Dermis microvascular lymphatic vessel endothelial cell (primary cell): ENCODE data around the gene B3GALNT2. TPM values are rescaled to one million over a fixed set of nuclear protein-coding genes. Genes with fewer than 3 reads are reported as not detected.

Source experiments
- DNase-seq, 2 donors: peaks; one replicate each; pipeline versions ENCODE4 v3.0.0 to v3.0.0-alpha.2; 2010; ENCODE audit warnings: low read depth in 2 of 2
- total RNA-seq: library from RNA; depleted of rRNA; stranded (reverse); fragments of >200 nt; gene quantifications from 2 replicates; pipeline ENCODE4 v1.2.1, GENCODE V29; 2014

B3GALNT2 gene
- total RNA-seq, 1 donor from 2014 or later, result 43.9 TPM

DNA sequence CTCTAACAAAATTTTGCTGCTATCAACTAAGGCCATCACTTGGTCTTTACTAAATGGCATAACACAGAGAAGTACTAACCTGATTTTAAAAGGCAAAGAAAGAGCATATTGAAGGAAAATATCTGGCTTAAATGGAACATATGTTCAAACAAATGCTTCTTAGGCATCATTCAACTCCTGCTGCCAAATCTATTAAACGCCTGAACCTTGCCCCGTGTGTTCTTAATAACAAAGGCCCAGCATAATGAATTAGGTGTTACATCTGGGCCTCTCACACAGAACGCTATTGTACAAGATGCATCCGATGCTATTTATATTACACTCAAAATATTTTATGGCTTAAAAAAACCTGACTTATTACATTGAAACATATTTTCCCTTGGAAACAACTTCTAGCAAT lies 48.4 kb downstream of the B3GALNT2 start:
- no peak for DNase-seq

DNA sequence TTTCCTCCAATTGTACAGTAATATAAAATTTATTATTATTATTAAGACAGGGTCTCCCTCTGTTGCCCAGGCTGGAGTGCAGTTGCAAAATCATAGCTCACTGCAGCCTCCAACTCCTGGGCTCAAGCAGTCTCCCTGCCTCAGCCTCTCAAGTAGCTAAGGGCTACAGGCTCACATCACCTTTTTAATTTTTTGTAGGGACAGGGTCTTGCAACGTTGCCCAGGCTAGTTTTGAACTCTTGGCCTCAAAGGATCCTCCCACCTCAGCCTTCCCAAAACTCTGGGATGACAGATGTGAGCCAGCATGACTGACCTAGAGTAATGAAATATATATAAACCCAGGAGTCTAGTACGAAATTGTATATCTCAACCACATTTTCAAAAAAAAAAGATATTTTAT lies 49.2 kb downstream of the B3GALNT2 start:
- DNase-seq, result no peak

DNA sequence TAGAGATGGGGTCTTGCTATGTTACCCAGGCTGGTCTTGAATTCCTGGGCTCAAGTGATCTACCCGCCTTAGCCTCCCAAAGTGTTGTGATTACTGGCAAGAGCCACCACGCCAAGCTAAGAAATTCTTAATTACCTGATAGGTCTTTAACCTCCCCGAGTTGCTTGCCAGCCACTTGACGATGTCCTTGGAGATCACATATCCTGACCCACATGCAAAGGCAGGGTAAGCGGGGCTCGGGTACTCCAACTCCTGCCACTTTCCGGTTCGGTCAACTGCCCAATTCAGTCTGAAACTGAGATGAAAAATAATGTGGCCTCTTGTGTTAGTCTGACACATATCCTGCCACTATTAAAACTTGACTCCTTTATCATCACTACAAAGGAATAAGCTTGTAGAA lies 50.2 kb downstream of the B3GALNT2 start:
- DNase-seq, result no peak

DNA sequence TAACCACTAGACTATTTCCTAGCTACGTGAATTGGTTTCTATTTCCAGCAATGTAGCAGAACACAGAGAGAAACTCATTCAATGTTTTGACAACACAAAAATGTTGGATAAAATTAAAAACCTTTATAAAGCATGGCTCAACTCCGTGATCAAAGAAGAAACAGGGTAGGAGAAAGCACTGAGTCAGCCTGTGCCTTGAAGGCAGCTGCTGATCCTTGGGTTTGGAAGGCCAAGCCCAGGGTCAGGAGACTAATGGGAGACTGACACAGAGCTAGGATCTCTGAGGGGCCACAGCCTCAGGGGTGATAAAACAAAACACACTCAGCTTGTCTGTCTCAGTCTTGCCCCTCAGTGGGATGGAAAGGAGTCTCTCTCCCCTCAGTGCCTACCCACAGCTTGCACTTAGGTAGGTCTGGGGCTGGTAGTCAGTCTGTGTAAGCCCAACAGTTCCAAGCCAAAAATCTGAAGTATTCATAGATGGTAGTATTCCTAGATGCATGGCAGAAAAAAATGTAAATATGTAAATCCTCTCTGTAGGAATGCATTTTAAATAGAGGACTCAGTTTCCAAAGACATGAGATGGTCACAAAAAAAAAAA lies 53.3 kb downstream of the B3GALNT2 start:
- no peak for DNase-seq

DNA sequence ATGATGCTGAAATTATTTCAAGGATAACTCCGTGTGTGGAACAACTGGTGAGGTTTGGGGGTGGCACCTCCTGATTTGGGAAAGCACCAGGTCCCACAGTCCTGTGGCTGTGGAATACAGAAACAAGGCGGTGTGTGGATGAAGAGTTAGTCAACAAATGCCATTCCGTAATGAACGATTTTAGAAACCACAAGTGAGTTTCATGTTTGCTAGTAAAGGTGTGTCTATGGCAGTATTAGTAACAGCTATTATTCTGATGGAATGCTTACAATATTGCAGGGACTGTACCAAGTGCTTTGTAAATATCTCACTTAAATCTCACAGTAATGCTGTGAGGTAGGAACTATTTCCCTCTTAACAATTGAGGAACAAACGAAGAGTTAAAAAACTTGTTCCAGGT lies 53.8 kb downstream of the B3GALNT2 start:
- no peak for DNase-seq

DNA sequence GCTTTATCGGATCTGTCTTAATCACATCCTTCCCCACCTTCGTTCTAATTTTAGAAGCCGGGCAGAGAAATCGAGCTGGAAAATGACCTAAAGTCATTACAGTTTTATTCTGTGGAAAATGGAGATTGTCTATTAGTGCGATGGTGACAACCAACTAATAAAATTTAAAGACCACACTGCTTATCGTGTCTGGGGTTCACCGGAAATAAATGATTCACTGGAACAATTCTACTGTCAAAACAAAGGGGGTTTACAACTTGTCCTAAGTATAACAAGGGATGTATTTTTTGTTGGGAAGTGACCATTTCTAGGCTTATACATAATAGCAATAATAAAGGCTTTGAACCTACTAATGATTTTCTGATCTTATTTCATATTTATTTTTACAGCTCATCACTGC lies 55.6 kb downstream of the B3GALNT2 start:
- peak; percentile 59 to 60 for DNase-seq

DNA sequence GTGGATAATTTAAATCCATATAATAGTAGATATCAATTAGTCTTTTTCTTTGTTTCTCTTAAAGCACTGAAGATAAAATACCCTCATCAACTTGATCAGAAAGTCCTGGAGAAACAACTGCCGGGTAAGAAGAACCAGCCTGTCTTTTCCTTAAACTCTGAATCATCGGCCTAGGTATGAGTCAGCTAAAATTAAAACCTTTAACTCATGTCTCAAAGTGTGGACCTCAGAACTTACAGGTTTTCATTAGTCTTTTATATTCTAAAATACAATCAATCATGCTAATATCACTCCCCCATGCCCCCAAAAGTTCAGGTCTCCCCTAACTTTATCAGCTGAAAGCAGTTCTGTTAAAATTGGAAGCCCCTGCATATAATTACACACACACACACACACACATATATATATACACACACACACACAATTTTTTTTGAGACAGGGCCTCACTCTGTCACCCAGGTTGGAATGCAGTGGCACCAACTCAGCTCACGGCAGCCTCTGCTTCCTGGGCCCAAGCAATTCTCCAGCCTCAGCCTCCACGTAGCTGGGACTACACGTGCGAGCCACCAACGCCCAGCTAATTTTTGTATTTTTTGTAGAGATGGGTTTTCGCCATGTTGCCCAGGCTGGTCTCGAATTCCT lies 61.3 kb downstream of the B3GALNT2 start:
- peak in 1 of 2 donors; percentile 54 for DNase-seq

DNA sequence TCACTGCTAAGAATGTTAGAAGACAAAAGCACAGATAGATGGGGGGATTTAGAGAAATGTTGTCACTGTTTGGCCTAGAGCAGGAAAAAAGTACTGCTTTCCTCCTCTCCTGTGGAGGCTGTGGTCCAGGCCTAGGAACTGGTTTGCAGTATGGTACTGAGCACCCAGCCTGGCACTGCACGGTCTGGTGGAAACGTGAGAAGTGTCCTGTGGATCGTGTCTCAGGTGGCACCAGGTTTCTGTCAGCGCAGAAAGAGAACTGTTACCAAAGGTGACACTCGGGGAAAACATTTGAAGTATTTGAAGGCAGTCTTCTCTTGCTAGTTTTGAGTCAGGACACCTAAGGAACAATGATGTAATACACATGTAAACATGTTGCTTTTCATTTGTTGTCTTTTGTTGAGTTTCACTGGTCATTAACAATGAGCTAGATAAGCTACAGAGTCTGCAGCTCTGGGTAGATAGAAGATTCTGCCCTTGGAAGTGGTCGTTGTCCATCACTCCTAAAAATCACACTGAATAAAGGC lies 63.0 kb downstream of the B3GALNT2 start:
- DNase-seq, result no peak

DNA sequence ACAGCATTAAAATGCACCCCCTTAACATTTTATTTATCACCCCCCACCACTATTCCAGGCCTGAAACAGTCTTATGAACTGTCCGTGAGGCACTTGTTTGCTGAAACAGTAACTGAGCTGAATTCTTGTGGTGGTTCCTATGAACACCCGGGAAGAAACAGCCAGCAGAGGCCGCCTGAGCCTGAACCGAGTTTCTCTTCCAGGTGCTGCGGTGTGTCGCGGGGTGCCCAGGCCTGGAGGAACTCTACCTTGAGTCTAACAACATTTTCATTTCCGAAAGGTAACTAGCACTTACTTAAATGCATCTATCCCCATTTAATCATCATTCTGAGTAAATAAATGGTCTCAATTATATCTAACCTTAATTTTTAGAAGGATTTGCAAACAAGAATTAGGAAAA lies 70.3 kb downstream of the B3GALNT2 start:
- DNase-seq, result no peak

DNA sequence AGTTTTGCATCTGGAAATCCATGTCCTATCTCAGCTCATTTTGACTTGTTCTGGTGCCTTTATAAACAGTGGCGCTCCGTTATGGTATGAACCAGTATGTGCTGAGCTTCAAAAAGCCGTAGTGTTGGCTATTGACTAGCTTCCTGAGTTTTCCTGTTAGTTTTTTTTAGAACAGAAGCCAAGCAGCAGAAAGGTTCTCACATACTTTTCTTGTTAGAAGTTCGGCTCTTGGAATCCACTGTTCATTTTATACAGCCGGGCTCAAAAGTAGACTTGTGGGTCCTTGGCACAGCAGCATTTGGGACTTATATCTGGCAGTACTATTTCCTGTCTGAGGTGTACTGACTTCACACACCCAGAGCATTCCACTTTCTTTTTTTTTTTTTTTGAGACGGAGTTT lies 73.3 kb downstream of the B3GALNT2 start:
- DNase-seq, result peak in 1 of 2 donors; percentile 30

DNA sequence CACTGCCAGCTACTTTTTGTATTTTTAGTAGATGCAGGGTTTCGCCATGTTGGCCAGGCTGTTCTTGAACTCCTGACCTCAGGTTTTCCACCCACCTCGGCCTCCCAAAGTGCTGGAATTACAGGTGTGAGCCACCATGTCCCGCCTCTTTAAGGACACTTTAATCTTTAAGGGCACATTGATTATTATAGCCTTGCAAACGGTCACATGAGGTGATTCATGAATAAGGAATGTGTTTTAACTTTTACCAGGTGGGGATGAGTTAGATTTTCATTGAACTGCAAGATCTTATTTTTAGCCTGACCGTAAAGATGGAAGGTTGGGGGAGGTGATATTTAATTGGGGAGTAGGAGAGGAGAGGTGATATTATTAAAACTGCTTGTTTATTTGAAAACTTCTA lies 75.1 kb downstream of the B3GALNT2 start:
- DNase-seq, result no peak

DNA sequence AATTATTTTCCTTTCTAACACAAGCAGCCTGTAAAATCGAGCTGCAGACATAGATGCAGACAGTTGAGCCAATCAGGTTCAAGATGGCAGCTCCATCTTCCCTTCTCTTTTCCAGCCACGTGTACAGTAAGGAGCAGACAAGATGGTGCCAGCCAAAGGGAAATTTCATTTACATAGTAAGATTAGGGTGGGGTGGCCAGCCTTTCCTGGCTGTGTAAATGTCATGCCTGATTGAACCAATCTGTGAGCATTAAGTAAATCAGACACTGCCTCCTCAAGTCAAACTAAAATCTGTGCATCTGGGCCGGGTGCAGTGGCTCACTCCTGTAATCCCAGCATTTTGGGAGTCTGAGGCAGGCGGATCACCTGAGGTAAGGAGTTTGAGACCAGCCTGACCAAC lies 76.8 kb downstream of the B3GALNT2 start:
- no peak for DNase-seq

DNA sequence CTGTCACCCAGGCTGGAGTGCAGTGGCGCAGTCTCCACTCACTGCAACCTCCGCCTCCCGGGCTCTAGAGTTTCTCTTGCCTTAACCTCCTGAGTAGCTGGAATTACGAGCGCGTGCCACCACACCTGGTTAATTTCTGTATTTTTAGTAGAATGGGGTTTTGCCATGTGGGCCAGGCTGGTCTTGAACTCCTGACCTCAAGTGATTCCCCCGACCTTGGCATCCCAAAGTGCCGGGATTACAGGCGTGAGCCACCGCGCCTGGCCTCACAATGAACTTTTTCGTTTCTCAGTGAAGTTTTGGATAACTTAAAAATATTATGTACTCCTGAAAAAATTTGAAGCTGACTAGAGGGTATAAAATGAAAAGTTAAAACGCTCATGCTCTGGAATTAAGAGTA lies 77.6 kb downstream of the B3GALNT2 start:
- DNase-seq, result no peak

DNA sequence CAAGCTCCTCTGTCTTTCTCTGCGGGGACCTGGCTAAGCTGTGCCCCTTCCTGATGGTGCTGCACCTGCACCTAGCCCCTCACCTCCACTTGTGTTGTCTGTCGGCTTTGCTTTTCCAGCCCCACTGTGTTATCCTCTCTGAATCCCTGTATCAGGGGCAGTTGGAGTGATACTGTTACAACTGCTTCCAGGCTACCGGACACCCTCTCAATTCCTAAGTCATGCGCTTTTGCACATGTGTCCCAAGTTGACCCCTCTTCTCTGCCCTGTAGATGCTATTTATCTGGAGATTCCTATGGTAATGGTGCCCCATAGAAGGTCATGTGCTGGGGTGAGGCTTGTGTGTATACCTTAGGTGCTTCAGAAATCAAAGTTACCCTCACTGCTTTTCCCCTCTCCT lies 78.1 kb downstream of the B3GALNT2 start:
- DNase-seq, result no peak

DNA sequence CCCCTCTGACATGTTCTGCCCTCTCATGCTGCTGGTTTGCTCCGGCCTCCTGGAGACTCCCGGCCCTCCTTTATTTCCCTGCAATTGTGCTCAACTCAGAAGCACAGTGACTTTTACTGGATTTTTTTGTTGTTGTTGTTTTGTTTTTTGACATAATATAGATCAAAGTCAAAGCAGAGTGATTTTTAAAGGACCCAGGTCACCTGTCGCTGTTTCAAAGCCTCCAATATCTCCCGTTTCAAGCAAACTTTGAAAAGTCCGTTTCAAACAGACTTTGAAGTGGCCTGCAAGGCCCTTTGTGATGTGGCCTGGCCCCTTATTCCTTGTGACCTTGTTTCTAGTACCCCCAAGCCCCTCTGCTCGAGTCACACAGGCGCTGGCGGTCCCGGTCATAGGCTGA lies 78.9 kb downstream of the B3GALNT2 start:
- DNase-seq, result no peak

DNA sequence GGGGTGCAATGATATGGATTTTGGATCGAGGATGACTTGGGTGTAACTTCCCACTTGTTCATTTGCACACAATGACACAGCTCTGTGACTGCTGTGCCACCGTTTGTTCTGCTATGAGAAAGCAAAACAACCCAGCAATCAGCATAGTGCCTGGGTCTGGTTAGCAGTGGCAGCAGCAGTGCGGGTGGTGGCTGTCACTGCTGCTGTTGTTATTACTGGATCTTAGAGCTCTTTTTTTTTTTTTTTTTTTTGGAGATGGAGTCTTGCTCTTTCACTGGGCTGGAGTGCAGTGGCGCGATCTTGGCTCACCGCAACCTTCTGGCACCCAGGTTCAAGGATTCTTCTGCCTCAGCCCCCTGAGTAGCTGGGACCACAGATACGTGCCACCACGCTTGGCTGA lies 80.2 kb downstream of the B3GALNT2 start:
- DNase-seq, result no peak

DNA sequence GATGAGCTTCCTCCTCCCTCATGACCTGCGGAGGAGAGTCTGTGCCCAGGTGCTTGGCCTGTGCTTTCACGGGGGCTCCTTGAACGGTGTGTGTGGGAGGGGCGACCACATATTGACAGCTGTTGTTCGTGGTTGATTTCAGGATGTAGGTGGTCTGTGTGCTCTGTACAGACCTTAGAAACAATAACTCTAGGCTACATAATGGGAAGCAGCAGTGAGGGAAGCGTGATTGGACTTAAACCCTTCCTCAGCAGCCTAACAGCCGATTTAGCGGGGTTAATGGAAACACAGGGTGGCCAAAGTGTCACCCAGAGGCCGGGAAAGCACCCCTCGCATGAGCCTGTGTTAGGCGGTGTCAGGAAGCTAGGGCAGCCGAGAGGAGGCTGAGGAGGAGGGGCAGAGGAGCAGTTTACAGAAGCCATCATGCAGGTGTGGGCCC lies 81.0 kb downstream of the B3GALNT2 start:
- DNase-seq, result no peak

DNA sequence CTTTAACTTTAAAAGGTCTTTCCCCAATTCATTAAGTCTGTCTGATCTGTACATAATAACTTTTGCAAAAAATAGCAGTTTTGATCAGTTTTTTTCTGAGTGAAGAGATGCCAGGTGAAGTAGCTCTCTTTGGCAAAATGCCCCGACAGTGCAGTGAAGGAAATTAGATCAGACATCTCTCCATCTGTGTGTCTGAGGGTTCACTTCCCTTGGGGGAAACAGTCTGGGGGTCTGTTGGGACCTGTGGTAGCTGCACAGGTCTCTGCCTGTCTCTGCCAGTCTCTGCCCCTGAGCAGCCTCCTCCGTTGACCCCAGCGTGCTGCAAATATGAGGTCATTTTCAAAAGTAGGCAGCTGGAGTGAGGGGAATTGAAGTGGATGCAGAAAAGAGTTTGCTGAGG lies 82.5 kb downstream of the B3GALNT2 start:
- peak in 1 of 2 donors; percentile 25 for DNase-seq

DNA sequence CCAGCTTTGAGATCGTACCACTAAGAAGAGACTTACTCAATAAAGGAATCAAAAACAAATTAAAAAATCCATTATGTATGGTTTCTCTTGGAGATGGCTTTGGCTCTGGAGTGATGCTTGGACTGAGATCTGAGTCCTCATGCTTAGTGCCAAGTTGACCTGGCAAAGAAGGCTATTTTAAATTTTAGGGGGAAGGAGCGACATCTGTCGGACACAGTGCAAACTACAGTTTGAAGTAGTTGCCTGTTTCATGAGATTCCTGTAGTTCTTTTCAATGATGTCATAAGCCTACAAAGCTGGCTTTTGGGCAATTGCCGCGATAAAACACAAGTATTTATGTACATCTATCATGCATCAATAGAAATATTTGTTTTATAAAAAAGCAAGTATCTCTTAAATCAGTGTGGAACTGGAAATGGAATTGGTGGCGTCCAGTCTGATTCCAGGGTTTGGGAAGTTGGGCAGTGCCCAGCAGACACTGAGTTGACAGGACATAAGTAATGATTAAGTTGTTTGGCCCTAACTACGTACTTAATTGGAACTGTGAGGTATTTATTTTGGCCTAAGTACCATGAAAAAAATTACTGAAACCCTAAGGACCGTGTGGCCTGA lies 87.1 kb downstream of the B3GALNT2 start:
- DNase-seq, result peak; percentile 61 to 69

DNA sequence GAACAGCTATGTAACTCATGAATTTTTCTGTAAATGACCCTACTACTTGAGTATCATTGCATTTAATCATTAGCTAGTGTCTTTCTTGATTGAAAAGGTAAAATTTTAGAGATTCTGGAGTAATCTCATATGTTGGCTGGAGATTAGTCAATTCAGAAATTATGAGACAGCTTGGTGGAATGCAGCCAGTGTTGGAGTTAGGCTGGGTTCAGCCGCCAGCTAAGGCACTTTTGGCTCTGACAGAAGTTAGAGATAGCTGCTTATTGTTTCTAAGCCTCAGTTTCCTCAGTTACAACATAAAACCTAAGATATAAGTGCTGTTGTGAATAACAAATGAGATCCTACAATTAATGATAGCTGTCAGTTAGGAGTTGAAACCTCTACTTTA lies 87.6 kb downstream of the B3GALNT2 start:
- no peak for DNase-seq

DNA sequence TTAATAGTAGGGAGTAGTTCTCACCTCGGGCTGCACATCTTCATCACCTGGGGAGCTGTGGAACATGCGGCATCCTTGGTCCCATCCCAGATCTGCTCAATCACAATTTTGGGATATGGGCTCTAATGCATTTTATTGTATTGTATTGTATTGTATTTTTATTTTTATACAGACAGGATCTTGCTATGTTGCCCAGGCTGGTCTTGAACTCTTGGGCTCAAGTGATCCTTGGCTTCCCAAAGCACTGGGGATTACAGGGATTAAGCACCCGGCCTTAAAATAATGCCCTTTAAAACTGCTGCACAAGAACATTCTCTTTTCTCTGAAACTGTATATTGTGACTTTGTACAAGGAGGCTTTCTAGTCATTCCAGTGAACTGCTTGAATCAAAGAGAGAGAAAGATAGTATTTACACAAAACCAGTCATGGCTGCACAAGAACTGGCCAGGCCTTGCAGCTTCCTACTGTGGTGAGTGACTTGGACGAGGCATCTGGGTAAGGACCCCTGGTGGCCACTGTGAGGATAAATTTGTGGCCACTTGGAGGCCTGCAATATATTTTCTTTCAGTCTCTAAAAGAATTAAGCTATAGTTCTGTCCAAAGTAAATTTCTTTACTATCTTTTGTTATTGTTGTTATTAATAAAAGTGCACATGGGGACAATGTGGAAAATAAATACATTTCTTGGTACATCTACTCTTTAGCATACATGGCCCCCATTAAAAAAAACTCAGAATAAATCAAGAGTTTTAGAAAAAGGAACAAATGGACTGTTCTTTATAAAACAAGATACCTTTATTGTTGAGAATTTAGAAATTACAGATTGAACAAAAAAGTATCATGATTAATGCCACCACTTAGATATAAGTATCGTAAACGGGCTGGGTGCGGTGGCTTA lies 89.0 kb downstream of the B3GALNT2 start:
- peak; percentile 60 to 81 for DNase-seq
